GM23338 (cell line): ENCODE measurements around the gene ILK. TPM values are rescaled to one million over a fixed set of nuclear protein-coding genes. Genes with fewer than 3 reads are reported as not detected.

Source experiments
- ATAC-seq: fragments of 200-7000 bp; cut with Tn5 transposase; 3 replicates; pipeline ENCODE4 v1.9.1; 2020
- DNase-seq: peaks from one replicate; pipeline ENCODE4 v3.0.0-alpha.2; 2015; ENCODE audit warnings: low spot score
- H2AFZ ChIP-seq: fragments of 200-600 bp; sonication (generic); 2 replicates; pipeline ENCODE4 v1.8.0; 2016; ENCODE audit warnings: antibody characterized with exemption, mild to moderate bottlenecking, moderate library complexity
- H3F3A ChIP-seq: fragments of 200-600 bp; sonication (generic); replicated peaks from 2 replicates; pipeline ENCODE4 v1.8.0; 2017; ENCODE audit warnings: antibody characterized with exemption, mixed run types, low read depth
- H3K27ac ChIP-seq: fragments of 200-600 bp; sonication (generic); 2 replicates; pipeline ENCODE4 v1.6.1; 2016; ENCODE audit warnings: low read depth
- H3K27me3 ChIP-seq: fragments of 200-600 bp; sonication (generic); 2 replicates; pipeline ENCODE4 v1.8.0; 2016; ENCODE audit warnings: mild to moderate bottlenecking, mixed run types, moderate library complexity; ENCODE audit not compliant: insufficient read depth
- H3K36me3 ChIP-seq: fragments of 200-600 bp; sonication (generic); 2 replicates; pipeline ENCODE4 v1.8.0; 2016; ENCODE audit warnings: mild to moderate bottlenecking; ENCODE audit not compliant: insufficient read depth
- H3K4me1 ChIP-seq: fragments of 200-600 bp; sonication (generic); 2 replicates; pipeline ENCODE4 v1.8.0; 2016; ENCODE audit warnings: mild to moderate bottlenecking, moderate library complexity; ENCODE audit not compliant: insufficient read depth
- H3K4me2 ChIP-seq: fragments of 200-600 bp; sonication (generic); 2 replicates; pipeline ENCODE4 v1.7.1; 2017; ENCODE audit warnings: mixed run types
- H3K4me3 ChIP-seq: fragments of 200-600 bp; sonication (generic); 2 replicates; pipeline ENCODE4 v1.6.1; 2016; ENCODE audit warnings: mixed run types
- H3K79me2 ChIP-seq: fragments of 200-600 bp; sonication (generic); replicated peaks from 2 replicates; pipeline ENCODE4 v1.8.0; 2017; ENCODE audit warnings: mild to moderate bottlenecking; ENCODE audit not compliant: insufficient read depth
- H3K9me2 ChIP-seq: fragments of 200-600 bp; sonication (generic); 2 replicates; pipeline ENCODE4 v1.8.0; 2017; ENCODE audit not compliant: insufficient read depth
- H4K20me1 ChIP-seq: fragments of 200-600 bp; sonication (generic); replicated peaks from 2 replicates; pipeline ENCODE4 v1.8.0; 2017; ENCODE audit warnings: mild to moderate bottlenecking; ENCODE audit not compliant: insufficient read depth
- H3K27ac Mint-ChIP-seq: 2 replicates; pipeline ENCODE4 v1.8.0; 2020; ENCODE audit warnings: inconsistent platforms, mild to moderate bottlenecking, moderate library complexity, mixed read lengths
- H3K27me3 Mint-ChIP-seq: 3 replicates; pipeline ENCODE4 v1.8.0; 2022; ENCODE audit warnings: low read depth, mild to moderate bottlenecking, moderate library complexity, mixed read lengths, inconsistent platforms; ENCODE audit not compliant: insufficient read depth, poor library complexity
- H3K36me3 Mint-ChIP-seq: 3 replicates; pipeline ENCODE4 v1.8.0; 2021; ENCODE audit warnings: low read depth, mild to moderate bottlenecking, inconsistent platforms, moderate library complexity, mixed read lengths
- H3K4me1 Mint-ChIP-seq: 3 replicates; pipeline ENCODE4 v1.8.0; 2020; ENCODE audit warnings: mild to moderate bottlenecking, inconsistent platforms, mixed read lengths
- H3K4me3 Mint-ChIP-seq: 3 replicates; pipeline ENCODE4 v1.8.0; 2021; ENCODE audit warnings: moderate library complexity, mild to moderate bottlenecking, inconsistent platforms, mixed read lengths
- H3K9me3 Mint-ChIP-seq: 3 replicates; pipeline ENCODE4 v1.8.0; 2020; ENCODE audit warnings: moderate library complexity, mild to moderate bottlenecking, inconsistent platforms, mixed read lengths
- CREB1 ChIP-seq: fragments of 250-450 bp; sonication (Bioruptor Pico); IDR thresholded peaks from 2 replicates; pipeline ENCODE4 v1.5.0; 2020; ENCODE audit warnings: low read depth, mild to moderate bottlenecking, moderate library complexity
- EZH2 ChIP-seq: fragments of 200-600 bp; sonication (generic); IDR thresholded peaks from one replicate; pipeline ENCODE4 v1.8.0; 2017; ENCODE audit warnings: antibody characterized with exemption, mild to moderate bottlenecking, low read depth; ENCODE audit not compliant: unreplicated experiment
- EZH2phosphoT487 ChIP-seq: fragments of 200-600 bp; sonication (generic); IDR thresholded peaks from one replicate; pipeline ENCODE4 v1.8.1; 2018; ENCODE audit warnings: antibody characterized with exemption; ENCODE audit not compliant: unreplicated experiment
- JUNB ChIP-seq: IDR thresholded peaks from one replicate; pipeline ENCODE4 v1.6.1; 2016; ENCODE audit warnings: antibody characterized with exemption; ENCODE audit not compliant: unreplicated experiment
- NANOG ChIP-seq: IDR thresholded peaks from 2 replicates; pipeline ENCODE4 v1.6.1; 2016; ENCODE audit warnings: antibody characterized with exemption, borderline replicate concordance
- POLR2AphosphoS5 ChIP-seq: IDR thresholded peaks from 2 replicates; pipeline ENCODE4 v1.6.1; 2016; ENCODE audit warnings: antibody characterized with exemption, low read depth
- REST ChIP-seq: IDR thresholded peaks from one replicate; pipeline ENCODE4 v1.6.1; 2018; ENCODE audit warnings: antibody characterized with exemption; ENCODE audit not compliant: unreplicated experiment
- STAT1 ChIP-seq: IDR thresholded peaks from one replicate; pipeline ENCODE4 v1.6.1; 2016; ENCODE audit warnings: antibody characterized with exemption; ENCODE audit not compliant: unreplicated experiment
- ZNF114 ChIP-seq: fragments of 250-450 bp; sonication (Bioruptor Pico); IDR thresholded peaks from 2 replicates; pipeline ENCODE4 v1.5.0; 2020; ENCODE audit warnings: mild to moderate bottlenecking, moderate library complexity
- ZNF462 ChIP-seq: fragments of 250-450 bp; sonication (Bioruptor Pico); IDR thresholded peaks from 2 replicates; pipeline ENCODE4 v1.5.0; 2020; ENCODE audit warnings: mild to moderate bottlenecking, moderate library complexity
- polyA plus RNA-seq: library from polyadenylated mRNA; unstranded; fragments of >200 nt; fragmentation: Nextera tagmentation; extraction: Ambion mirVana; gene quantifications from 2 replicates; pipeline ENCODE4 v1.2.1, GENCODE V29; 2016
- total RNA-seq: library from RNA; depleted of rRNA; stranded (reverse); fragments of >200 nt; shearing (Covaris generic); gene quantifications from 2 replicates; pipeline ENCODE4 v1.2.3, GENCODE V29; 2014

The ILK gene
- total and polyA plus RNA-seq, 2 experiments from 2014 or later, result 62.6 to 91.0 TPM

GRCh38 chr11:6654281-6655019 is 50.9 kb downstream of the ILK start:
- H3K27me3 ChIP-seq, result peaks cover 73% of the 10 kb centered on the region

More at GRCh38 chr11:6654281-6655019, 50.9 kb downstream of the ILK start:
- Histone ChIP-seq H3K36me3 (no peaks in the 10 kb centered on the region), H4K20me1 (no peaks in the 10 kb centered on the region; the same call in 1 of the 2 replicates), H3K4me2 (peak overlapping the region; percentile 75), H3K9me2 (no peaks in the 10 kb centered on the region), H2AFZ (peak overlapping the region; percentile 88; the same call in 1 of the 2 replicates), H3K4me1 (peaks cover 8% of the 10 kb centered on the region), H3F3A (peaks cover 10% of the 10 kb centered on the region; the same call in 1 of the 2 replicates), H3K27ac (no peak overlapping the region), H3K4me3 (peak overlapping the region; percentile 57), H3K79me2 (no peaks in the 10 kb centered on the region)
- Mint-ChIP-seq H3K9me3 (no peaks in the 10 kb centered on the region), H3K4me3 (no peak overlapping the region), H3K27me3 (peaks cover 16% of the 10 kb centered on the region), H3K36me3 (no peaks in the 10 kb centered on the region), H3K27ac (no peak overlapping the region), H3K4me1 (peaks cover 10% of the 10 kb centered on the region)
- no peak for TF ChIP-seq ZNF114 (CRISPR knock-in tag)
- TF ChIP-seq EZH2phosphoT487, result no peak
- no peak for TF ChIP-seq STAT1
- TF ChIP-seq CREB1, result no peak
- TF ChIP-seq JUNB, result no peak
- TF ChIP-seq ZNF462 (CRISPR knock-in tag), result no peak
- no peak for TF ChIP-seq REST
- TF ChIP-seq EZH2, result no peak
- no peak for TF ChIP-seq POLR2AphosphoS5
- TF ChIP-seq NANOG, result no peak
- ATAC-seq (no peak), DNase-seq (no peak)
